GM21367 (cell line): ENCODE results near the gene CAPN3.

Source experiments
- ATAC-seq: cut with Tn5 transposase; IDR thresholded peaks from one replicate; pipeline ENCODE4 v1.9.1; 2021; ENCODE audit not compliant: unreplicated experiment

The CAPN3 gene

DNA sequence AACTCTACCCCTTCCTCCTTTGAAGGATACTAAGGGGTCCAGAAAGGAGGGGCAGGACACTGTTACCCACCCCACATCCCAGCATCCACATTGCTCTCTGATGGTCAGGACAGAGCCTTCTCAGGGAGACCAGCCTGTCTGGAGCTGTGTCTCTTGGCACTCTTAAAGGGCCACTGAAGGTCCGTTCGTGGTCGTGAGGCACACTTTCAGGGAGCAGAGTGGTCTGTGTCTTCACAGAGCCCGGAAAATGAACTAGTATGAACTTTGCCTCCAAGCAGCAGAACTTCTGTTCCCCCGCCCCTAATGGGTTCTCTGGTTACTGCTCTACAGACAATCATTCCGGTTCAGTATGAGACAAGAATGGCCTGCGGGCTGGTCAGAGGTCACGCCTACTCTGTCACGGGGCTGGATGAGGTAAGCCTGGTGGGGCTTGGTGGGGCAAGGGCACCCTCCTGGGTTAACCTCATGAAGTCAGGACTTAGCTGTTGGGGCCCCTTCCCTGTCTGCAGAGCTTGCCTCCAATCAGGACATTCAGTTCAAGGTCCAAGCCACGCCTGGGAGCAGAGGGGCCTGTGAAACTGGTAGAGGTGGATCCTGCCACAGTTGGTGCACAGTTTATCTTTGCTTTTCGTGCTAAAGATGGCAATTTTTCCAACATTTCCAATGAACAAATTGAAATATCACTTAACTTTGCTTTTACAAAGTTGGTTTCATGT is 33.2 kb downstream of the CAPN3 start:
- no peak for ATAC-seq

DNA sequence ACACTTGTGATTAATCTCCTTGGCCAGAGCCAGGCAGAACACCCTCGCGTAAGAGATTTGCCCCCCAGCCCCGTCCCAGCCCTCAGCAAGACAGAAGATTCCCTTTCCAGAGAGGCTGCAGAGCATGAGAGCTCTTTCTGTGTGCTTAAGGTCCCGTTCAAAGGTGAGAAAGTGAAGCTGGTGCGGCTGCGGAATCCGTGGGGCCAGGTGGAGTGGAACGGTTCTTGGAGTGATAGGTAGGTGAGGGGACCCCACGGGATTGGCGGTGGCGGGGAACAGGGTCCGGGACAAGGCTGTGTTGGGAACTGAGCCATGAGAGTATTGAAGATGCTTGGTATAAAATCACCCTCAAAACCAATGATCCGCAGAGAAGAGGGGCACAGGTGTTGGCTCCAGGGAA is 34.8 kb downstream of the CAPN3 start:
- no peak for ATAC-seq

DNA sequence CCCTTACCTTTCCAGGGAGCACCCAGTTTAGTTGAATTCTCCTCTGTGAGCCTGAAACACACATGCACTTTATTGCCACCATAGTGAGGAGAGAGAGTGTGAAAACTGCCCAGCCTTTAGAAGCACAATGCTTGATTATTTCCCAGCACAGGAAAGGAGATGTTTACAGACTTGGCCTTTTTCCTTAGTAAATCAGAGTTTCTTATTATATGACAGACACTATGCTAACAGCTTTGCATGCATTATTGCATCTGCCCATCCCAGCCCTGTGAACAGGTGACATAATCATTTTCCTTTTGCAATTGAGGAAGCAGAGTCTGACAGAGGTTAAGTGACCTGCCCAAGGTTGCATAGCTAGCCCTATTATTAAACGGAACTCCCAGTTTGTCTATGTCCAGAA is 36.5 kb downstream of the CAPN3 start:
- no peak for ATAC-seq

DNA sequence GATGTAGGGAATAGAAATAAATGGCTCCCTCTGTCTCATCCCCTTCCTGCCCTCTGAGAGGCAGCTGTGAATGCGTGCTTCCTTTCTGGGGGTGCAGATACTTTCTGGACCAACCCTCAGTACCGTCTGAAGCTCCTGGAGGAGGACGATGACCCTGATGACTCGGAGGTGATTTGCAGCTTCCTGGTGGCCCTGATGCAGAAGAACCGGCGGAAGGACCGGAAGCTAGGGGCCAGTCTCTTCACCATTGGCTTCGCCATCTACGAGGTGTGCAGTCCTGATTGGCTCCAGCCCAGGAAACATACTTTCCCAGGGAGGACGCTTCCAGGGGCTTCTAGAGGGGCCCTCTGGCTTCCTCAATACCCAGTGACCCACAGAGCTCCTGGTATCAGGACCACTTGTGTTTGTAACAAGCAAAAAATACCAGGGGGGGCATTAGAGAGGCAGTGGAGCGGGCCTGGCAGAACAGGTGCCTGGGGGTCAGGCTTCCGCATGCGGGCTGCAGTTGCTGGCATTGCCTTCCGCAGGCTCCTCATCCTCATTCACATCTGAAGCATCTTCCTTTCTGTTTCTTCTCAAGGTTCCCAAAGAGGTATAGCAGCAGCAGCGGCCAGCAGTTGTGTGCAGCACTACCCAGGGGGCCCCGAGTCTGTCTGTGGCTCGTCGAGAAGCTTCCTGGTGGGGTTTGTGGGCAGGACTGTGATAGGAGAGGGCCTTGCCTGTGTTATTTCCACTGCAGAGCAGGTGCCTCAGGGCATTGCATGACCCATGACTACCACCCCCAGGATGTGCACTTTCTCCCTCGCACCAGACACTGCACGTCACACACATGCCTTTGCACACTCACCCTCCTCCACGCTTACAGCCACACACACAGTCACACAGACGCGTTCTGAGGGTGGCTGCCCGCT is 42.5 kb downstream of the CAPN3 start:
- ATAC-seq, result no peak

DNA sequence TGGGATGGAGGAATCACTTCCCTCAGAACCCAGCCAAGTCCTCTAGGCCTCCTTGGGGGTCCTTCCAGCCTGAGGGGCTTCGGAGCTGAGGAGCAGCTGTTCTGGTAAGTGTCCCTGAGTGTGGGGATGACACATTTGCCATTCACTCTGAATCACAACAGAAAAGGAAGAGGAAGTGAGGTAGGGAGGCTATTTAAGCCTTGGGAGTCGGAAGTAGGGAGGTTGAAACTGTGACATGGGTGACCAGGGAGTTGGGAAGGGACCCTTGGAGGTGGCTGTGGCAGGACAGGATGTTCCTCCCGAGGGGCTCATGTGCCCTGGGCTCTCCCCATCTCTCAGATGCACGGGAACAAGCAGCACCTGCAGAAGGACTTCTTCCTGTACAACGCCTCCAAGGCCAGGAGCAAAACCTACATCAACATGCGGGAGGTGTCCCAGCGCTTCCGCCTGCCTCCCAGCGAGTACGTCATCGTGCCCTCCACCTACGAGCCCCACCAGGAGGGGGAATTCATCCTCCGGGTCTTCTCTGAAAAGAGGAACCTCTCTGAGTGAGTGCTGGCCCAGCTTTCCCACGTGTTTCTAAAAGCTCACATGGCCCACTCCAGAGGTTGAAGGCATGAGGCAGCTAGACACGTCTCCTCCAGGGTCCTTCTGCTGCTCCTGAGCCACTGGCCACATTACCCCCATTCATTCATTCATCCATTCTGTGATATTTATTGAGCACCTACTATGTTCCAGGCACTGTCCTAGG is 43.3 kb downstream of the CAPN3 start:
- ATAC-seq, result no peak

DNA sequence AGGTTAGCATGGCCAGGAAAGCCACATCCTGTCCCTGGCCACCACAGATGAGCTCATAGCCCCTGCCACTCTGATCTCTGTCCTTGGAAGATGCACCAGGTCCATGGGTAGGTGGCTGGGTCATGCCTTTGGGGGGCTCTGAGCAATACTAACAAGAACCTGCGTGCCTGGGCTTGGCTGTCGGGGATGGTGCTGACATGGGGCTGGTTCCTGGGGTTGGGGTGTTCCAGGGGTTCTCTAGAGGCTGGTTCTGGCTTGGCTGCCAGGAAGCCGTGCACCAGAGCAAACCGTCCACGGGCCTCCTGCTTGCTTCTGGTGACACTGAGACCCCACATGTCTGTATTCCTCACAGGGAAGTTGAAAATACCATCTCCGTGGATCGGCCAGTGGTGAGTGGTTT is 44.1 kb downstream of the CAPN3 start:
- ATAC-seq, result no peak

- ATAC-seq, result no peak
These were observed 45.3 kb downstream of the CAPN3 start for GRCh38 chr15:42404461-42405235.

DNA sequence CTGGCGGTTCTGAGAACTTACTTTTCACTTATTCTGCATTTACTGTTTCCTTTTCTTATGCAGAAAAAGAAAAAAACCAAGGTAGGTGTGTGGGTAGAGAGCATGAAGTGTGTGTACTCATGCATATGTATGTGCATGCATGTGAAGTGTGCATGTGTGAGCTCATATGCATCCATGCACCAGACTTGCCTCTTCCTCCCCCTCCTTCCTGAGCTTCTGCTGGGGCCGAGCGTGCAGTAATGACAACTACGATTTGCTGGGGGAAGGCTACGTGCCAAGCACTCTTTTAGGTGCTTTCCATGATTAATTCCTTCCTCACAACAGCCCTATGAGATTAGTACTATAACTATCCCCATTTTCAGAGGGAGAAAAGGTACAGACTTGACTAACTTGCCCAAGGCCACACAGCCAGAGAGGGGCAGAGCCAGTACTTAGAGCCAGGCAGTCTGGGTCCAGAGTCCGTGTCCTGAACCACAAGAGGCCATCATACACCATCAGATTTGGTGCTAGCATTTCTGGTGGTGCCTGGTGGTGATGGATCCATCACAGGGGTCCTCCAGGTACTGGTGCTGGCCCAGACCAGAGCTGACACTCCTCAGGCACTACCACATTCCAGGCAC is 46.7 kb downstream of the CAPN3 start:
- no peak for ATAC-seq

GRCh38 chr15:42408178-42408577 is 48.9 kb downstream of the CAPN3 start:
- no peak for ATAC-seq

- ATAC-seq, result no peak
These were observed 49.7 kb downstream of the CAPN3 start for GRCh38 chr15:42409011-42409410.

DNA sequence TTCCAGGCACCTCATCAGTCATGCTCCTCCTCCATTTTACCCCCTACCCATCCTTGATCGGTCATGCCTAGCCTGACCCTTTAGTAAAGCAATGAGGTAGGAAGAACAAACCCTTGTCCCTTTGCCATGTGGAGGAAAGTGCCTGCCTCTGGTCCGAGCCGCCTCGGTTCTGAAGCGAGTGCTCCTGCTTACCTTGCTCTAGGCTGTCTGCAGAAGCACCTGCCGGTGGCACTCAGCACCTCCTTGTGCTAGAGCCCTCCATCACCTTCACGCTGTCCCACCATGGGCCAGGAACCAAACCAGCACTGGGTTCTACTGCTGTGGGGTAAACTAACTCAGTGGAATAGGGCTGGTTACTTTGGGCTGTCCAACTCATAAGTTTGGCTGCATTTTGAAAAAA is 52.6 kb downstream of the CAPN3 start:
- no peak for ATAC-seq

- ATAC-seq, result no peak
These were observed 54.6 kb downstream of the CAPN3 start for GRCh38 chr15:42413920-42414319.

GRCh38 chr15:42419369-42419768 is 60.1 kb downstream of the CAPN3 start:
- ATAC-seq, result no peak

DNA sequence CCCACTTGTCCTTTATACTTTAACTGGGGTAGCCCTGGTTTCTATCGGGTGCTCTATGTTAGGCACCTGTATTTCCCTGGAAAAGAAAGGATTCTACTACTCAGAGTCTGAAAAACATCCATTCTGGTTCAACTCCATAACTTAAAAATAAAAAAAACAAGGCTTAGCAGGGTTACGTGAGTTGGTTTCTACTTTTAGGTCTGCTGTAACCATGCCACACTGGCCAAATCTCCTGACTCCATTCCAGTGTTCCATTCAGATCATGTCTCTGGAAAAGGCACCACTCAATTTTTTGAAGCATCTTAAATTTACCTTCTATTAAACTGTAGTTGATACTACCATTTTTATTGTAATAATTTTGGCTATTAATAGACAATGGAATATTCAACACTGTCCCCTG is 62.1 kb downstream of the CAPN3 start:
- ATAC-seq, result no peak

DNA sequence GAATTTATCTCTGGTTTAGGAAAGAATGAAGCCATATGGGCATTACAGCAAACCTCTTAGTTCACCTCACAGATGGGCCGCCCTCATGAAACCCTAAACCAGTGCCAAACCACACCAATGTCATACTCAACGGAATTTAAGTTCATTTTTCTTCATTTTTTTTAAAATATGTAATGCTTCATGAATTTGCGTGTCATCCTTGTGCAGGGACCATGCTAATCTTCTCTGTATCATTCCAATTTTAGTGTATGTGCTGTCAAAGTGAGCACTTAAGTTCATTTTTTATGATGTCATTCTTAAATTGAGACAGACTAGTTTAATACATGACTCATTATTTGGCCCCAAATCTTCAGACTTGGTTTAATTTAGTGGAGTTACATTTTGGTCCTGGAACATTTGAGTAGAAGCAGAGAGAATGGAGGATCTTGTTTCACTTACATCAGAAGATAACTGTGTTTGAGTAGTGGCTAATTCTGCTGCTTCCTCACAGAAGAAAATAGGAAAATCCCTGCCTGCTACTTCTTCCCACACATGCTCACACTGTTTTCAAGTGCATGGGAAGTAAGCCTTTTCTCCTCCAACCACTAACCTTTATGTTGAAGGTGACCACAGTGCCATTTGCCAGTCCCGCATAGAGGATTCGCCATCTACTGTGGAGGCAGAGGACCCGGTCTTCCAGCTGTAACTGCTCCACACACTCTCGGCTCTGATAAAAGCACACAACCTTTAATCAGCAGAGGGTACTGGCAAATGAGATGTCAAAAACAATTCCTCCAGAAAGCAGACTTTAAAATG is 68.3 kb downstream of the CAPN3 start:
- no peak for ATAC-seq

- ATAC-seq, result no peak
These were observed 85.2 kb downstream of the CAPN3 start for GRCh38 chr15:42444415-42445063.

GRCh38 chr15:42445551-42445950 is 86.2 kb downstream of the CAPN3 start:
- ATAC-seq, result no peak

- ATAC-seq, result no peak
These were observed 88.3 kb downstream of the CAPN3 start for GRCh38 chr15:42447599-42447998.

- ATAC-seq, result no peak
These were observed 89.0 kb downstream of the CAPN3 start for GRCh38 chr15:42448281-42448680.
